Stimulated activated CD4-positive, alpha-beta T cell treated with anti-CD3 and anti-CD28 coated beads, Interleukin-12 subunit alpha, Interleukin-12 subunit beta, amount 100 ng/mL, for 4 hours (primary cell): Measurements from ENCODE around the gene ETS1.

Source experiments
- DNase-seq: peaks from one replicate; pipeline ENCODE4 v3.0.0-alpha.2; 2020

Gene ETS1

GRCh38 chr11:128587415-128587814, at the start of gene ETS1:
ETS1 (minus strand) TSS chr11:128587558; CDS start chr11:128573130, 14,428 bp downstream.
- DNase-seq, result no peak

GRCh38 chr11:128634395-128634794, 47.0 kb upstream of the ETS1 start:
- DNase-seq, result no peak

- DNase-seq, result no peak
Measured at GRCh38 chr11:128633384-128633965, 46.1 kb upstream of the ETS1 start.

- DNase-seq, result no peak
Measured at GRCh38 chr11:128632141-128632791, 44.9 kb upstream of the ETS1 start.

GRCh38 chr11:128630367-128631230, 43.2 kb upstream of the ETS1 start:
- DNase-seq, result peak; percentile 95

GRCh38 chr11:128629516-128630106, 42.3 kb upstream of the ETS1 start:
- no peak for DNase-seq

GRCh38 chr11:128628686-128629085, 41.3 kb upstream of the ETS1 start:
- no peak for DNase-seq

- DNase-seq, result no peak
Measured at GRCh38 chr11:128628325-128628673, 40.9 kb upstream of the ETS1 start.

- DNase-seq, result no peak
Measured at GRCh38 chr11:128627666-128628324, 40.4 kb upstream of the ETS1 start.

GRCh38 chr11:128626913-128627665, 39.7 kb upstream of the ETS1 start:
- no peak for DNase-seq

GRCh38 chr11:128625746-128626145, 38.4 kb upstream of the ETS1 start:
- DNase-seq, result no peak

- DNase-seq, result no peak
Measured at GRCh38 chr11:128625326-128625725, 38.0 kb upstream of the ETS1 start.

GRCh38 chr11:128624269-128625175, 37.2 kb upstream of the ETS1 start:
- DNase-seq, result no peak

GRCh38 chr11:128623091-128623490, 35.7 kb upstream of the ETS1 start:
- no peak for DNase-seq

GRCh38 chr11:128621601-128622501, 34.5 kb upstream of the ETS1 start:
- no peak for DNase-seq

- DNase-seq, result no peak
Measured at GRCh38 chr11:128620309-128621100, 33.1 kb upstream of the ETS1 start.

GRCh38 chr11:128619540-128620308, 32.4 kb upstream of the ETS1 start:
- no peak for DNase-seq

- no peak for DNase-seq
Measured at GRCh38 chr11:128619007-128619406, 31.6 kb upstream of the ETS1 start.
